HCT116 (cell line): Measurements from ENCODE around the gene DOCK1. TPM values are rescaled to one million over a fixed set of nuclear protein-coding genes. Genes with fewer than 3 reads are reported as not detected.

Experiments used
- ATAC-seq: fragments of 200-7000 bp; cut with Tn5 transposase; 2 replicates; pipeline ENCODE4 v1.9.1; 2020; ENCODE audit warnings: mild to moderate bottlenecking, moderate library complexity
- BruUV-seq: library from RNA; stranded (reverse); fragments of 400-500 nt; replicated peaks from 2 replicates; lab custom pipeline; 2021; lab: Mats Ljungman, UMichigan
- CTCF ChIA-PET: fragments of 300-600 bp; sonication (Branson Sonifier 250); formaldehyde crosslinking; loops from one replicate; lab custom pipeline; 2021; ENCODE audit warnings: antibody characterized with exemption; lab: Charles Lee
- POLR2A ChIA-PET: fragments of 300-600, 350-600 bp; sonication (Branson Sonifier 250); formaldehyde crosslinking; loops from one replicate; lab custom pipeline; 2021; ENCODE audit warnings: antibody characterized with exemption; lab: Charles Lee
- RAD21 ChIA-PET, 2 experiments: fragments of 300-600 bp; sonication (Branson Sonifier 250); formaldehyde crosslinking; loops; one replicate each; lab custom pipeline; 2023; ENCODE audit warnings: low total read pairs in 2 of 2; ENCODE audit not compliant: uncharacterized antibody in 2 of 2, unreplicated experiment in 2 of 2, low non-redundant PET in 1 of 2; lab: Charles Lee
- DNase-seq: peaks from one replicate; pipeline ENCODE4 v3.0.0-alpha.2; 2010; ENCODE audit warnings: low read depth, low spot score
- H2AFZ ChIP-seq: fragments of 200-600 bp; shearing (Covaris generic), sonication (generic); 2 replicates; pipeline ENCODE4 v1.6.1; 2017; ENCODE audit warnings: low read depth, mixed run types, mixed read lengths, antibody characterized with exemption, low read length; ENCODE audit not compliant: poor library complexity, severe bottlenecking
- H3K27ac ChIP-seq: 2 replicates; pipeline ENCODE4 v1.5.1; 2012; ENCODE audit warnings: low read depth, low read length
- H3K27me3 ChIP-seq: fragments of 200-600 bp; sonication (generic); 2 replicates; pipeline ENCODE4 v1.6.1; 2016; ENCODE audit warnings: mixed run types, low read length, mixed read lengths; ENCODE audit not compliant: insufficient read depth
- H3K36me3 ChIP-seq, 2 experiments: fragments of 200-500 bp in 1 of 2; fragments of 200-600 bp in 1 of 2; sonication (Bioruptor generic) in 1 of 2; sonication (generic) in 1 of 2; 2 replicates each; pipeline versions ENCODE4 v1.5.1 to v1.6.1; 2014 to 2016; ENCODE audit warnings: low read length in 2 of 2, inconsistent platforms in 1 of 2, mixed read lengths in 1 of 2, mixed run types in 1 of 2; ENCODE audit not compliant: insufficient read depth in 2 of 2, control insufficient read depth in 1 of 2
- H3K4me1 ChIP-seq, 2 experiments: fragments of 200-600 bp in 1 of 2; sonication (generic) in 1 of 2; 2 replicates each; pipeline versions ENCODE4 v1.5.1 to v1.6.1; 2012 to 2017; ENCODE audit warnings: low read length in 2 of 2, inconsistent platforms in 1 of 2, mild to moderate bottlenecking in 1 of 2, mixed read lengths in 1 of 2, mixed run types in 1 of 2, moderate library complexity in 1 of 2; ENCODE audit not compliant: insufficient read depth in 2 of 2, control insufficient read depth in 1 of 2
- H3K4me2 ChIP-seq: fragments of 200-600 bp; sonication (generic); 2 replicates; pipeline ENCODE4 v1.6.1; 2017; ENCODE audit warnings: mixed run types, low read length, mixed read lengths
- H3K4me3 ChIP-seq, 2 experiments: fragments of 200-600 bp in 1 of 2; sonication (generic) in 1 of 2; replicated peaks in 1 of 2; 2 replicates each; pipeline ENCODE4 v1.5.1; 2011 to 2016; ENCODE audit warnings: low read length in 2 of 2, control low read depth in 1 of 2, low read depth in 1 of 2, mild to moderate bottlenecking in 1 of 2, mixed read lengths in 1 of 2, mixed run types in 1 of 2
- H3K79me2 ChIP-seq: fragments of 200-600 bp; sonication (generic); 2 replicates; pipeline ENCODE4 v1.6.1; 2017; ENCODE audit warnings: mild to moderate bottlenecking, mixed run types, low read length, moderate library complexity, mixed read lengths; ENCODE audit not compliant: insufficient read depth
- H3K9ac ChIP-seq: fragments of 200-600 bp; sonication (generic); 2 replicates; pipeline ENCODE4 v1.6.1; 2016; ENCODE audit warnings: low read length, mixed read lengths
- H3K9me2 ChIP-seq: fragments of 200-600 bp; sonication (generic), shearing (Covaris generic); 2 replicates; pipeline ENCODE4 v1.6.1; 2017; ENCODE audit warnings: mixed run types, mild to moderate bottlenecking, moderate library complexity; ENCODE audit not compliant: insufficient read depth
- H3K9me3 ChIP-seq, 2 experiments: fragments of 200-500 bp in 1 of 2; fragments of 200-600 bp in 1 of 2; sonication (Bioruptor generic) in 1 of 2; sonication (generic) in 1 of 2; 2 replicates each; pipeline ENCODE4 v1.6.1; 2014 to 2017; ENCODE audit warnings: low read length in 2 of 2, mixed read lengths in 2 of 2, inconsistent platforms in 1 of 2, low read depth in 1 of 2, mild to moderate bottlenecking in 1 of 2, mixed run types in 1 of 2, moderate library complexity in 1 of 2; ENCODE audit not compliant: control insufficient read depth in 1 of 2, insufficient read depth in 1 of 2
- H4K20me1 ChIP-seq: fragments of 200-600 bp; sonication (generic), shearing (Covaris generic); 2 replicates; pipeline ENCODE4 v1.6.1; 2017; ENCODE audit warnings: mixed run types, mild to moderate bottlenecking, moderate library complexity; ENCODE audit not compliant: insufficient read depth
- EGR1 ChIP-seq: IDR thresholded peaks from 2 replicates; pipeline ENCODE4 v1.6.1; 2012; ENCODE audit warnings: low read depth
- ELF1 ChIP-seq: IDR thresholded peaks from 2 replicates; pipeline ENCODE4 v1.6.1; 2012; ENCODE audit warnings: low read depth, borderline replicate concordance
- EZH2 ChIP-seq: fragments of 200-600 bp; sonication (generic); IDR thresholded peaks from 2 replicates; pipeline ENCODE4 v1.6.1; 2017; ENCODE audit warnings: antibody characterized with exemption, mixed run types
- EZH2phosphoT487 ChIP-seq: fragments of 200-600 bp; IDR thresholded peaks from 2 replicates; pipeline ENCODE4 v1.6.1; 2018; ENCODE audit warnings: antibody characterized with exemption, borderline replicate concordance
- RAD21 ChIP-seq: IDR thresholded peaks from 2 replicates; pipeline ENCODE4 v1.6.1; 2012; ENCODE audit warnings: low read depth, mild to moderate bottlenecking
- TCF7L2 ChIP-seq: IDR thresholded peaks from 2 replicates; pipeline ENCODE4 v1.7.0; 2011; ENCODE audit warnings: borderline replicate concordance, inconsistent platforms; ENCODE audit not compliant: insufficient read depth, insufficient read length; ENCODE audit errors: extremely low read depth
- YY1 ChIP-seq: IDR thresholded peaks from 2 replicates; pipeline ENCODE4 v1.6.1; 2011; ENCODE audit warnings: low read length, low read depth, moderate library complexity, mild to moderate bottlenecking; ENCODE audit not compliant: insufficient replicate concordance; ENCODE audit errors: extremely low read depth
- ZFX ChIP-seq: fragments of 450-650 bp; IDR thresholded peaks from 2 replicates; pipeline ENCODE4 v1.6.1; 2017
- ZNF274 ChIP-seq: fragments of 200-500 bp; sonication (Bioruptor generic); IDR thresholded peaks from 2 replicates; pipeline ENCODE4 v1.6.1; 2014; ENCODE audit warnings: mild to moderate bottlenecking, low read depth, low read length, inconsistent platforms
- intact Hi-C: fragments of 100-400 bp; cut with micrococcal nuclease; formaldehyde crosslinking; loops from 2 replicates; pipeline ENCODE4 v1.10.0; 2022
- total RNA-seq: library from RNA; stranded (reverse); gene quantifications from one replicate; pipeline ENCODE4 v1.2.1, GENCODE V29; 2021; ENCODE audit not compliant: unreplicated experiment
- TF ChIP-seq, protein P1 (sequence below): IDR thresholded peaks from 2 replicates; pipeline ENCODE4 v1.6.1; 2012
- TF ChIP-seq, protein P2 (sequence below), 3 experiments: fragments of 200-600 bp in 1 of 3; sonication (generic) in 1 of 3; IDR thresholded peaks in 2 of 3; conservative IDR thresholded peaks in 1 of 3; 2 replicates each; pipeline ENCODE4 v1.5.1; 2012 to 2017; ENCODE audit warnings: low read depth in 2 of 3, low read length in 2 of 3, antibody characterized with exemption in 1 of 3, borderline replicate concordance in 1 of 3, control low read depth in 1 of 3, mild to moderate bottlenecking in 1 of 3, mixed read lengths in 1 of 3, mixed run types in 1 of 3, moderate library complexity in 1 of 3; ENCODE audit not compliant: insufficient read depth in 1 of 3
- TF ChIP-seq, protein P3 (sequence below): IDR thresholded peaks from 2 replicates; pipeline ENCODE4 v1.6.1; 2011; ENCODE audit warnings: mild to moderate bottlenecking, low read length, moderate library complexity; ENCODE audit not compliant: insufficient replicate concordance; ENCODE audit errors: extremely low read depth

DOCK1 gene
- total RNA-seq, 1 experiment from 2014 or later: 46.5 TPM

DNA sequence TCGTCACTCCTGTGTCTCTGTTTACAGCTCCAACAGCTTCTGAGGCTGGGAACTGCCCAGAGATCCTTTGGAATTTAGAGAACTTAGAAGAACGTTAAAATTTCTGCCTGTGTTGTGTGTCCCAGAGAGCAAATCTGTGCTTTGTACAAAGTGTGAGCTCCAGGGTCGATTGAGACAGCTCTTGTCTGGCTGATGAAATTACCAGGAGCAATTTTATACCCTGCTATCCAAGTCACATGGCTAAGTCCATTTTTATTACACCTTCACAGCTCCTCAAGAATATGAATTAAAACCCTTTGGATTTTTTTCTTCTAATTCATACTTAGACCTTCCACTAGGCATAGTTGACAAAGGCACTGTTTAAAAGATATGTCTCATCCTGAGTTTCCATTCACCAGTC, 337.7 kb downstream of the DOCK1 start:
- Histone ChIP-seq H2AFZ (no peak overlapping the region), H3K27ac (no peak overlapping the region), H3K4me1 (no peaks in the 10 kb centered on the region), H3K4me3 (no peak overlapping the region), H3K9me2 (no peaks in the 10 kb centered on the region), H3K9me3 (no peaks in the 10 kb centered on the region), H3K79me2 (no peaks in the 10 kb centered on the region), H3K4me2 (no peak overlapping the region), H3K36me3 (no peaks in the 10 kb centered on the region), H3K27me3 (no peaks in the 10 kb centered on the region), H3K9ac (no peak overlapping the region), H4K20me1 (no peaks in the 10 kb centered on the region)
- no peak for ATAC-seq
- DNase-seq: no peak
- CTCF ChIA-PET: interaction anchor here (0.9 to 1.5 kb wide), 3 partner anchors 9 to 93 kb away, joined by 3 to 11 read pairs (median 4); no protein-coding TSS in a partner anchor
- POLR2A ChIA-PET: no interaction called here
- BruUV-seq: no TSS peak
- no peak for TF ChIP-seq EGR1
- no peak for TF ChIP-seq TCF7L2
- TF ChIP-seq ZFX: no peak
- no peak for TF ChIP-seq EZH2phosphoT487
- TF ChIP-seq, protein P1, sequence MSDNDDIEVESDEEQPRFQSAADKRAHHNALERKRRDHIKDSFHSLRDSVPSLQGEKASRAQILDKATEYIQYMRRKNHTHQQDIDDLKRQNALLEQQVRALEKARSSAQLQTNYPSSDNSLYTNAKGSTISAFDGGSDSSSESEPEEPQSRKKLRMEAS: no peak
- TF ChIP-seq, protein P2, sequence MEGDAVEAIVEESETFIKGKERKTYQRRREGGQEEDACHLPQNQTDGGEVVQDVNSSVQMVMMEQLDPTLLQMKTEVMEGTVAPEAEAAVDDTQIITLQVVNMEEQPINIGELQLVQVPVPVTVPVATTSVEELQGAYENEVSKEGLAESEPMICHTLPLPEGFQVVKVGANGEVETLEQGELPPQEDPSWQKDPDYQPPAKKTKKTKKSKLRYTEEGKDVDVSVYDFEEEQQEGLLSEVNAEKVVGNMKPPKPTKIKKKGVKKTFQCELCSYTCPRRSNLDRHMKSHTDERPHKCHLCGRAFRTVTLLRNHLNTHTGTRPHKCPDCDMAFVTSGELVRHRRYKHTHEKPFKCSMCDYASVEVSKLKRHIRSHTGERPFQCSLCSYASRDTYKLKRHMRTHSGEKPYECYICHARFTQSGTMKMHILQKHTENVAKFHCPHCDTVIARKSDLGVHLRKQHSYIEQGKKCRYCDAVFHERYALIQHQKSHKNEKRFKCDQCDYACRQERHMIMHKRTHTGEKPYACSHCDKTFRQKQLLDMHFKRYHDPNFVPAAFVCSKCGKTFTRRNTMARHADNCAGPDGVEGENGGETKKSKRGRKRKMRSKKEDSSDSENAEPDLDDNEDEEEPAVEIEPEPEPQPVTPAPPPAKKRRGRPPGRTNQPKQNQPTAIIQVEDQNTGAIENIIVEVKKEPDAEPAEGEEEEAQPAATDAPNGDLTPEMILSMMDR (IDR thresholded peaks at IDR 0.05 in 2 of 3, conservative IDR thresholded peaks at IDR 0.05 in 1 of 3; ENCODE audit: borderline replicate concordance in 1 of 3, insufficient read depth in 1 of 3, low read depth in 2 of 3, low read length in 2 of 3): no peak
- no peak for TF ChIP-seq ZNF274
- no peak for TF ChIP-seq RAD21
- TF ChIP-seq ELF1: no peak
- no peak for TF ChIP-seq EZH2
- no peak for TF ChIP-seq YY1
- TF ChIP-seq, protein P3, sequence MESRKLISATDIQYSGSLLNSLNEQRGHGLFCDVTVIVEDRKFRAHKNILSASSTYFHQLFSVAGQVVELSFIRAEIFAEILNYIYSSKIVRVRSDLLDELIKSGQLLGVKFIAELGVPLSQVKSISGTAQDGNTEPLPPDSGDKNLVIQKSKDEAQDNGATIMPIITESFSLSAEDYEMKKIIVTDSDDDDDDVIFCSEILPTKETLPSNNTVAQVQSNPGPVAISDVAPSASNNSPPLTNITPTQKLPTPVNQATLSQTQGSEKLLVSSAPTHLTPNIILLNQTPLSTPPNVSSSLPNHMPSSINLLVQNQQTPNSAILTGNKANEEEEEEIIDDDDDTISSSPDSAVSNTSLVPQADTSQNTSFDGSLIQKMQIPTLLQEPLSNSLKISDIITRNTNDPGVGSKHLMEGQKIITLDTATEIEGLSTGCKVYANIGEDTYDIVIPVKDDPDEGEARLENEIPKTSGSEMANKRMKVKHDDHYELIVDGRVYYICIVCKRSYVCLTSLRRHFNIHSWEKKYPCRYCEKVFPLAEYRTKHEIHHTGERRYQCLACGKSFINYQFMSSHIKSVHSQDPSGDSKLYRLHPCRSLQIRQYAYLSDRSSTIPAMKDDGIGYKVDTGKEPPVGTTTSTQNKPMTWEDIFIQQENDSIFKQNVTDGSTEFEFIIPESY: no peak
- RAD21 ChIA-PET: no interaction called here
- intact Hi-C loops: loop anchor here (5.0 to 10.0 kb wide), 3 partner anchors 114 to 612 kb away; no protein-coding TSS in a partner anchor
